GM12873 (cell line): ENCODE results near the gene ZNF358.

Source experiments
- CTCF ChIP-seq: IDR thresholded peaks from 2 replicates; pipeline ENCODE4 v1.5.1; 2012; ENCODE audit warnings: low read depth, mild to moderate bottlenecking, moderate library complexity, low read length, control low read depth; ENCODE audit not compliant: insufficient read depth; ENCODE audit errors: missing control alignments

The ZNF358 gene

GRCh38 chr19:7480970-7481255 is 35.0 kb upstream of the ZNF358 start:
- TF ChIP-seq CTCF = no peak

GRCh38 chr19:7482584-7483439 is 33.1 kb upstream of the ZNF358 start:
- no peak for TF ChIP-seq CTCF

GRCh38 chr19:7483720-7484201 is 32.1 kb upstream of the ZNF358 start:
- no peak for TF ChIP-seq CTCF

GRCh38 chr19:7486923-7487322 is 29.0 kb upstream of the ZNF358 start:
- TF ChIP-seq CTCF = no peak

GRCh38 chr19:7488736-7489353 is 27.1 kb upstream of the ZNF358 start, which contains the start of gene PEX11G:
PEX11G (minus strand) TSS chr19:7489035; CDS start chr19:7489010, 25 bp downstream.
- TF ChIP-seq CTCF = no peak

GRCh38 chr19:7489609-7490044 is 26.3 kb upstream of the ZNF358 start:
- no peak for TF ChIP-seq CTCF

- TF ChIP-seq CTCF = no peak
Observed at GRCh38 chr19:7492142-7492541, 23.8 kb upstream of the ZNF358 start.
